Stimulated activated naive CD8-positive, alpha-beta T cell treated with anti-CD3 and anti-CD28 coated beads, Interleukin-15, Interleukin-2, amounts not matched to agents 100 U/mL and 50 U/mL, for 24 hours (primary cell): Measurements from ENCODE around the gene ELP5.
"Not testable (repeated sequence)": the region's sequence is repeated elsewhere in the genome, so short reads cannot be mapped to it uniquely, and the experiment has no call there.

ENCODE experiments used
- ATAC-seq: fragments of 150-1000 bp; cut with Tn5 transposase; one replicate; pipeline ENCODE4 v1.10.0; 2021
- DNase-seq: peaks from one replicate; pipeline ENCODE4 v3.0.0; 2021

ELP5 gene

GRCh38 chr17:7236808-7237207, 15.2 kb upstream of the ELP5 start:
- ATAC-seq (no peak), DNase-seq (no peak)

- ATAC-seq = no peak
- no peak for DNase-seq
These were observed 14.7 kb upstream of the ELP5 start for GRCh38 chr17:7237266-7237760.

- DNase-seq = peak; percentile 92
- peak; percentile 54 for ATAC-seq
These were observed 14.1 kb upstream of the ELP5 start for GRCh38 chr17:7237761-7238419.

GRCh38 chr17:7238420-7239090, 13.5 kb upstream of the ELP5 start:
- DNase-seq (peak; percentile 44), ATAC-seq (no peak)

- DNase-seq (peak; percentile 97), ATAC-seq (peak; percentile 64)
These were observed 12.7 kb upstream of the ELP5 start, which contains the start of gene PHF23 for GRCh38 chr17:7239091-7240027. TSS of gene PHF23 (minus strand) at chr17:7239457. CDS start at chr17:7239279, 178 bp downstream.

- ATAC-seq (no peak), DNase-seq (no peak)
These were observed 11.6 kb upstream of the ELP5 start for GRCh38 chr17:7240375-7240774.

- DNase-seq (no peak), ATAC-seq (no peak)
These were observed 10.8 kb upstream of the ELP5 start for GRCh38 chr17:7241090-7241733.

- ATAC-seq (peak; percentile 21), DNase-seq (peak; percentile 95)
These were observed 10.0 kb upstream of the ELP5 start, which contains the start of gene GABARAP for GRCh38 chr17:7241783-7242716. TSS of gene GABARAP (minus strand) at chr17:7242449. CDS start at chr17:7242330, 119 bp downstream.

GRCh38 chr17:7242717-7243452, 9.1 kb upstream of the ELP5 start:
- ATAC-seq (peak; percentile 52), DNase-seq (peak; percentile 93)

- DNase-seq = no peak
- no peak for ATAC-seq
These were observed 8.6 kb upstream of the ELP5 start for GRCh38 chr17:7243453-7243729.

- ATAC-seq, DNase-seq: not testable (repeated sequence)
These were observed 8.2 kb upstream of the ELP5 start for GRCh38 chr17:7243838-7244237.

GRCh38 chr17:7246779-7247178, 5.2 kb upstream of the ELP5 start:
- no peak for DNase-seq
- no peak for ATAC-seq

GRCh38 chr17:7248796-7249195, 3.2 kb upstream of the ELP5 start:
- ATAC-seq = no peak
- no peak for DNase-seq

GRCh38 chr17:7249214-7249613, 2.8 kb upstream of the ELP5 start:
- DNase-seq (no peak), ATAC-seq (no peak)

- DNase-seq = no peak
- no peak for ATAC-seq
These were observed 2.2 kb upstream of the ELP5 start for GRCh38 chr17:7249830-7250229.

- DNase-seq = no peak
These were observed 1.1 kb upstream of the ELP5 start for GRCh38 chr17:7250695-7251627.

GRCh38 chr17:7251661-7252175, 297 bp upstream of the ELP5 start, which contains the start of gene CTDNEP1:
TSS of gene CTDNEP1 (minus strand) at chr17:7251734. CDS start at chr17:7251296, 438 bp downstream.
- peak; percentile 95 for ATAC-seq
- peak; percentile 80 for DNase-seq

More at GRCh38 chr17:7250695-7251627, 1.1 kb upstream of the ELP5 start:
- ATAC-seq = no peak

- DNase-seq (no peak), ATAC-seq (no peak)
These were observed 1.1 kb downstream of the ELP5 start for GRCh38 chr17:7253082-7253481.

- ATAC-seq (no peak), DNase-seq (no peak)
These were observed 2.5 kb downstream of the ELP5 start for GRCh38 chr17:7254511-7254910.
